ENCODE results near the gene AVPR2.

Gene AVPR2

DNA sequence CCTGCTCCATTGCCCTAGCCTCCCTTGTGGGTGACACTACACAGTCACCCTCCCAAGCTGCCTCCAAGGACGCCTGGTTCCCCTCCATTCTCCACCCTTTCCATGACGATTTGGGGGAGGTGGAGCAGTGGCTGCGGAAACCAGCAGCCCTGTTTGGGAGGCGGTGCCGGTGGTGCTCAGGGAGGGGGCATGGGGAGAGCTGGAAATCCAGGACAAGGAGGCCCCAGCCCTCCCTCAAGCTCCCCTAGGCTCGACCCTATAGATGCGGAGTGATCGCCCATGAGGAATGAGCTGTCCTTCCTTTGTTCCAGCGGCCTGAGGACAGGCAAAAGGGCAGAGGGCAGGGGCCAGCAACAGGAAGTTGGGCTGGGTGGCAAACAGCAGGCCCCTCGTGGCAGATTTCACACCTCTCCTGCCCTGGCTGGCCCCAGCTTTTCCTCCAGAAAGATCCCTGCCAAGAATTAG is 43.6 kb downstream of the AVPR2 start:
- Histone ChIP-seq H3K9me3 (ENCODE audit: insufficient read depth, low read length, severe bottlenecking) (no peaks in the 10 kb centered on the region), H3K27ac (ENCODE audit: low read length) (no peak overlapping the region; the same call in 1 of the 2 replicates), H3K27me3 (ENCODE audit: insufficient read depth, low read length, poor library complexity) (no peaks in the 10 kb centered on the region), H2AFZ (ENCODE audit: low read depth, low read length) (no peak overlapping the region), H3K4me3 (ENCODE audit: low read depth in 1 of 2, low read length in 2 of 2) (no peak overlapping the region), H3K4me2 (ENCODE audit: insufficient read depth, low read length) (no peak overlapping the region), H3K4me1 (ENCODE audit: insufficient read depth, low read length) (peaks cover 13% of the 10 kb centered on the region), H3K36me3 (ENCODE audit: insufficient read depth, low read length) (peaks cover 50% of the 10 kb centered on the region), H3K9ac (ENCODE audit: low read depth, low read length) (no peak overlapping the region), H3K79me2 (ENCODE audit: insufficient read depth, low read length) (peaks cover 5% of the 10 kb centered on the region), H4K20me1 (ENCODE audit: insufficient read depth, low read length) (peaks cover 20% of the 10 kb centered on the region)
- no peak for ATAC-seq (ENCODE audit: insufficient read depth, low read depth)
- TF ChIP-seq, protein P1, sequence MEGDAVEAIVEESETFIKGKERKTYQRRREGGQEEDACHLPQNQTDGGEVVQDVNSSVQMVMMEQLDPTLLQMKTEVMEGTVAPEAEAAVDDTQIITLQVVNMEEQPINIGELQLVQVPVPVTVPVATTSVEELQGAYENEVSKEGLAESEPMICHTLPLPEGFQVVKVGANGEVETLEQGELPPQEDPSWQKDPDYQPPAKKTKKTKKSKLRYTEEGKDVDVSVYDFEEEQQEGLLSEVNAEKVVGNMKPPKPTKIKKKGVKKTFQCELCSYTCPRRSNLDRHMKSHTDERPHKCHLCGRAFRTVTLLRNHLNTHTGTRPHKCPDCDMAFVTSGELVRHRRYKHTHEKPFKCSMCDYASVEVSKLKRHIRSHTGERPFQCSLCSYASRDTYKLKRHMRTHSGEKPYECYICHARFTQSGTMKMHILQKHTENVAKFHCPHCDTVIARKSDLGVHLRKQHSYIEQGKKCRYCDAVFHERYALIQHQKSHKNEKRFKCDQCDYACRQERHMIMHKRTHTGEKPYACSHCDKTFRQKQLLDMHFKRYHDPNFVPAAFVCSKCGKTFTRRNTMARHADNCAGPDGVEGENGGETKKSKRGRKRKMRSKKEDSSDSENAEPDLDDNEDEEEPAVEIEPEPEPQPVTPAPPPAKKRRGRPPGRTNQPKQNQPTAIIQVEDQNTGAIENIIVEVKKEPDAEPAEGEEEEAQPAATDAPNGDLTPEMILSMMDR (IDR thresholded peaks at IDR 0.05; ENCODE audit: borderline replicate concordance, extremely low read depth, low read length, poor library complexity, severe bottlenecking): no peak
- no peak for TF ChIP-seq EZH2 (IDR thresholded peaks at IDR 0.05; ENCODE audit: borderline replicate concordance, low read depth, low read length, severe bottlenecking)
- DNase-seq: no peak

DNA sequence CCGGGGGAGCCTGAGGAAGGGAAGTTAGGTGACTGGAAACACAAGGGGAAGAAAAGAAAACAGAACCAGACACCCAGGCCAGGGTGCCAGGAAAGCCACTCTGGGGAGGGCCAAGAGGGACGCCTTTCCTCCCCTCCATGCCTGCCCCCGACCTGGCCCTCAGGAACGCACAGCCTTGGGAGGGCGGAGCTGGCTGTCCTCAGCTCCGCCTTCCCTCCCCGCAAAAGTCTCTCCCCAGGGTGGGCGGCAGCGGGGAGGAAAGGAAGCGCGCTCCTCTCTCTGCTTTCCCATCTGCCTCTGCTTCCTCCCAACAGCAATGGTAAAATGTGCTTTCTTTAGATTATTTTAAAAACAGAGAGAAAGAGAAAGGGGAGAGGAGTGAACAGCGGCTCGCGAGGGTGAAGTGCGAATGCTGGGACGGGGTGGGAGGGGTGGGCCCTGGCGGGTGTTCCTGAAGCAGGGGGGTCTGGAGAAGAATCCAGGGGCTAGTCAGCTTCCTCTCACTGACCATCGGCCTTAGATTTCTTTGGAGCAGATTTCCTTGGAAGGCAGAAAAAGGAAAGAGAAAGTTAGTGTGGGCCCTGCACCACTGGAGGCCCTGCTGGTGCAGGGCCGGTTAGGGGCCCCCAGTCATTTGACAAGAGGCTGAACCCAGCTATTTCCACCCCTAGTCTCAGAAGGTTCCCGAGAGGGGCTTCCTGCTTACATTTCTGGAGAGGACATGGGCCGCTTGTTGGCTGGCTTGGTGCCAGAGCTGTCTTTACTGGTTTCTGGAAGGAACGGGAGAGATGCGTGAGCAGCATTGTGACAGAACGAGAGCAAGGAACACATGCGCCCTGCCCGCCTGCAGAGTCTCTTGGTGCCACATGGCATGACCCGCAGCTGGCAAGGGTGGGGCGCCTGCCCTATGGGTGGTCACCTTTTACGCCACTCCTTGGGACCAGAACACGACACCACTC is 44.7 kb downstream of the AVPR2 start:
- H4K20me1 ChIP-seq (ENCODE audit: insufficient read depth, low read length): peaks cover 31% of the 10 kb centered on the region
- H3K27me3 ChIP-seq (ENCODE audit: insufficient read depth, low read length, poor library complexity): no peaks in the 10 kb centered on the region
- ATAC-seq (ENCODE audit: insufficient read depth, low read depth) (no peak), DNase-seq (no peak)
- peaks cover 61% of the 10 kb centered on the region for H3K36me3 ChIP-seq (ENCODE audit: insufficient read depth, low read length)
- no peak overlapping the region for H3K27ac ChIP-seq (ENCODE audit: low read length)
- H3K4me2 ChIP-seq (ENCODE audit: insufficient read depth, low read length): no peak overlapping the region
- no peaks in the 10 kb centered on the region for H3K9me3 ChIP-seq (ENCODE audit: insufficient read depth, low read length, severe bottlenecking)
- TF ChIP-seq, protein P1 (IDR thresholded peaks at IDR 0.05; ENCODE audit: borderline replicate concordance, extremely low read depth, low read length, poor library complexity, severe bottlenecking): no peak
- TF ChIP-seq EZH2 (IDR thresholded peaks at IDR 0.05; ENCODE audit: borderline replicate concordance, low read depth, low read length, severe bottlenecking): no peak
- H3K4me1 ChIP-seq (ENCODE audit: insufficient read depth, low read length): peaks cover 8% of the 10 kb centered on the region
- H2AFZ ChIP-seq (ENCODE audit: low read depth, low read length): no peak overlapping the region
- peaks cover 10% of the 10 kb centered on the region for H3K79me2 ChIP-seq (ENCODE audit: insufficient read depth, low read length)
- no peak overlapping the region for H3K9ac ChIP-seq (ENCODE audit: low read depth, low read length)
- no peak overlapping the region for H3K4me3 ChIP-seq (ENCODE audit: low read depth in 1 of 2, low read length in 2 of 2)

DNA sequence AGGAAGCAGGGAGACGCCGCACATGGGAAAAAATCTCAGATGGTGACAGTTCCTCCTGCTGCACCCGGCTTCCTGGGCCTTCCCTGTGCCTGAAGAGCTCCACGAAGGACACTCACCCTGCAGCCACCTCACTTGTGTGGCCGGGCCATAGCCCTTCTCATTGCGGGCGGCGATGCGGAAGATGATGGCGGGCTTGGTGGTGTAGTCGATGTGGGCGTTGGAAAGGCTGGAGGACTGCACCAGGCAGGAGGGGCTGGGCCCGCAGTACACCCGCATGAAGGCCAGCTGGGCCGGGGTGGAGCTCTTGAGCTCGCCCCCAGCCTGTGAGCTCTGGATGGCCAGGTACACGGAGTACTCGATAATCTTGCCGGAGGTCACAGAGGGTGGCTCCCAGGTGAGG is 45.7 kb downstream of the AVPR2 start:
- no peaks in the 10 kb centered on the region for H3K9me3 ChIP-seq (ENCODE audit: insufficient read depth, low read length, severe bottlenecking)
- peaks cover 71% of the 10 kb centered on the region for H3K36me3 ChIP-seq (ENCODE audit: insufficient read depth, low read length)
- TF ChIP-seq, protein P1 (IDR thresholded peaks at IDR 0.05; ENCODE audit: borderline replicate concordance, extremely low read depth, low read length, poor library complexity, severe bottlenecking): no peak
- TF ChIP-seq EZH2 (IDR thresholded peaks at IDR 0.05; ENCODE audit: borderline replicate concordance, low read depth, low read length, severe bottlenecking): no peak
- no peak for DNase-seq
- H3K27ac ChIP-seq (ENCODE audit: low read length): no peak overlapping the region
- H3K9ac ChIP-seq (ENCODE audit: low read depth, low read length): no peak overlapping the region
- no peak overlapping the region for H2AFZ ChIP-seq (ENCODE audit: low read depth, low read length)
- no peaks in the 10 kb centered on the region for H3K4me1 ChIP-seq (ENCODE audit: insufficient read depth, low read length)
- no peak overlapping the region for H3K4me2 ChIP-seq (ENCODE audit: insufficient read depth, low read length)
- ATAC-seq (ENCODE audit: insufficient read depth, low read depth): no peak
- H3K79me2 ChIP-seq (ENCODE audit: insufficient read depth, low read length): peaks cover 11% of the 10 kb centered on the region
- peaks cover 41% of the 10 kb centered on the region for H4K20me1 ChIP-seq (ENCODE audit: insufficient read depth, low read length)
- no peak overlapping the region for H3K4me3 ChIP-seq (ENCODE audit: low read depth in 1 of 2, low read length in 2 of 2)
- H3K27me3 ChIP-seq (ENCODE audit: insufficient read depth, low read length, poor library complexity): no peaks in the 10 kb centered on the region

Data from DND-41 (cell line).